ENCODE measurements around the gene RASGRF2. TPM values are rescaled to one million over a fixed set of nuclear protein-coding genes. Genes with fewer than 3 reads are reported as not detected.

RASGRF2 gene
- total and polyA plus RNA-seq, 9 of the 15 experiments (the other 6 are each of a cell fraction or from before 2014, with no cell fraction given) = 0.01 to 0.22 (median 0.08) TPM; not detected in 2

DNA sequence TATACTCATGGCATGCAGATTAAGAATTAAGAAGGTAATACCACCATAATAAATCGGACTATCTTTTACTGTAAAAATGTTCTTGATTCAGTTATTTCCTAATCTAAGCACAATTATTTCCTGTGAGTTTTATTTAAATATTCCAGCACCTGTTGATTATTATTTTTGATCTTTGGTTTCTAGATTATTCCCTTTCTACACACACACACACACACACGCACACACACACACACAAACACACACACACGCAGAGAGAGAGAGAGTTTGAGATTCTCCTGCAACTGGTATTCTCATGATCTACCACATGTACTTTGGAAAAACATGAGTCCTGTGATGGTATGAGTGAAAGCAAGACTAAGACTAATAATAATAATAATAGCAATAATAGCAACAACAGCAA, 256.0 kb downstream of the RASGRF2 start (continued):
- TF ChIP-seq, protein P1, sequence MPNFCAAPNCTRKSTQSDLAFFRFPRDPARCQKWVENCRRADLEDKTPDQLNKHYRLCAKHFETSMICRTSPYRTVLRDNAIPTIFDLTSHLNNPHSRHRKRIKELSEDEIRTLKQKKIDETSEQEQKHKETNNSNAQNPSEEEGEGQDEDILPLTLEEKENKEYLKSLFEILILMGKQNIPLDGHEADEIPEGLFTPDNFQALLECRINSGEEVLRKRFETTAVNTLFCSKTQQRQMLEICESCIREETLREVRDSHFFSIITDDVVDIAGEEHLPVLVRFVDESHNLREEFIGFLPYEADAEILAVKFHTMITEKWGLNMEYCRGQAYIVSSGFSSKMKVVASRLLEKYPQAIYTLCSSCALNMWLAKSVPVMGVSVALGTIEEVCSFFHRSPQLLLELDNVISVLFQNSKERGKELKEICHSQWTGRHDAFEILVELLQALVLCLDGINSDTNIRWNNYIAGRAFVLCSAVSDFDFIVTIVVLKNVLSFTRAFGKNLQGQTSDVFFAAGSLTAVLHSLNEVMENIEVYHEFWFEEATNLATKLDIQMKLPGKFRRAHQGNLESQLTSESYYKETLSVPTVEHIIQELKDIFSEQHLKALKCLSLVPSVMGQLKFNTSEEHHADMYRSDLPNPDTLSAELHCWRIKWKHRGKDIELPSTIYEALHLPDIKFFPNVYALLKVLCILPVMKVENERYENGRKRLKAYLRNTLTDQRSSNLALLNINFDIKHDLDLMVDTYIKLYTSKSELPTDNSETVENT (CRISPR knock-in tag; IDR thresholded peaks at IDR 0.05) = no peak
- TF ChIP-seq, protein P2, sequence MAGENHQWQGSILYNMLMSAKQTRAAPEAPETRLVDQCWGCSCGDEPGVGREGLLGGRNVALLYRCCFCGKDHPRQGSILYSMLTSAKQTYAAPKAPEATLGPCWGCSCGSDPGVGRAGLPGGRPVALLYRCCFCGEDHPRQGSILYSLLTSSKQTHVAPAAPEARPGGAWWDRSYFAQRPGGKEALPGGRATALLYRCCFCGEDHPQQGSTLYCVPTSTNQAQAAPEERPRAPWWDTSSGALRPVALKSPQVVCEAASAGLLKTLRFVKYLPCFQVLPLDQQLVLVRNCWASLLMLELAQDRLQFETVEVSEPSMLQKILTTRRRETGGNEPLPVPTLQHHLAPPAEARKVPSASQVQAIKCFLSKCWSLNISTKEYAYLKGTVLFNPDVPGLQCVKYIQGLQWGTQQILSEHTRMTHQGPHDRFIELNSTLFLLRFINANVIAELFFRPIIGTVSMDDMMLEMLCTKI (IDR thresholded peaks at IDR 0.05; ENCODE audit: partially characterized antibody) = no peak
- TF ChIP-seq NCOA6 (IDR thresholded peaks at IDR 0.05) (no peak), HDAC8 (tag; IDR thresholded peaks at IDR 0.05) (no peak), BRD9 (IDR thresholded peaks at IDR 0.05; ENCODE audit: low read depth, partially characterized antibody) (no peak), ZNF175 (CRISPR knock-in tag; IDR thresholded peaks at IDR 0.05; ENCODE audit: low read depth) (no peak), SMAD1 (IDR thresholded peaks at IDR 0.05; ENCODE audit: low read depth, low read length, partially characterized antibody) (no peak)
- TF ChIP-seq, protein P3, sequence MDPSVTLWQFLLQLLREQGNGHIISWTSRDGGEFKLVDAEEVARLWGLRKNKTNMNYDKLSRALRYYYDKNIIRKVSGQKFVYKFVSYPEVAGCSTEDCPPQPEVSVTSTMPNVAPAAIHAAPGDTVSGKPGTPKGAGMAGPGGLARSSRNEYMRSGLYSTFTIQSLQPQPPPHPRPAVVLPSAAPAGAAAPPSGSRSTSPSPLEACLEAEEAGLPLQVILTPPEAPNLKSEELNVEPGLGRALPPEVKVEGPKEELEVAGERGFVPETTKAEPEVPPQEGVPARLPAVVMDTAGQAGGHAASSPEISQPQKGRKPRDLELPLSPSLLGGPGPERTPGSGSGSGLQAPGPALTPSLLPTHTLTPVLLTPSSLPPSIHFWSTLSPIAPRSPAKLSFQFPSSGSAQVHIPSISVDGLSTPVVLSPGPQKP (CRISPR knock-in tag; IDR thresholded peaks at IDR 0.05) = no peak
- TF ChIP-seq, protein P4, sequence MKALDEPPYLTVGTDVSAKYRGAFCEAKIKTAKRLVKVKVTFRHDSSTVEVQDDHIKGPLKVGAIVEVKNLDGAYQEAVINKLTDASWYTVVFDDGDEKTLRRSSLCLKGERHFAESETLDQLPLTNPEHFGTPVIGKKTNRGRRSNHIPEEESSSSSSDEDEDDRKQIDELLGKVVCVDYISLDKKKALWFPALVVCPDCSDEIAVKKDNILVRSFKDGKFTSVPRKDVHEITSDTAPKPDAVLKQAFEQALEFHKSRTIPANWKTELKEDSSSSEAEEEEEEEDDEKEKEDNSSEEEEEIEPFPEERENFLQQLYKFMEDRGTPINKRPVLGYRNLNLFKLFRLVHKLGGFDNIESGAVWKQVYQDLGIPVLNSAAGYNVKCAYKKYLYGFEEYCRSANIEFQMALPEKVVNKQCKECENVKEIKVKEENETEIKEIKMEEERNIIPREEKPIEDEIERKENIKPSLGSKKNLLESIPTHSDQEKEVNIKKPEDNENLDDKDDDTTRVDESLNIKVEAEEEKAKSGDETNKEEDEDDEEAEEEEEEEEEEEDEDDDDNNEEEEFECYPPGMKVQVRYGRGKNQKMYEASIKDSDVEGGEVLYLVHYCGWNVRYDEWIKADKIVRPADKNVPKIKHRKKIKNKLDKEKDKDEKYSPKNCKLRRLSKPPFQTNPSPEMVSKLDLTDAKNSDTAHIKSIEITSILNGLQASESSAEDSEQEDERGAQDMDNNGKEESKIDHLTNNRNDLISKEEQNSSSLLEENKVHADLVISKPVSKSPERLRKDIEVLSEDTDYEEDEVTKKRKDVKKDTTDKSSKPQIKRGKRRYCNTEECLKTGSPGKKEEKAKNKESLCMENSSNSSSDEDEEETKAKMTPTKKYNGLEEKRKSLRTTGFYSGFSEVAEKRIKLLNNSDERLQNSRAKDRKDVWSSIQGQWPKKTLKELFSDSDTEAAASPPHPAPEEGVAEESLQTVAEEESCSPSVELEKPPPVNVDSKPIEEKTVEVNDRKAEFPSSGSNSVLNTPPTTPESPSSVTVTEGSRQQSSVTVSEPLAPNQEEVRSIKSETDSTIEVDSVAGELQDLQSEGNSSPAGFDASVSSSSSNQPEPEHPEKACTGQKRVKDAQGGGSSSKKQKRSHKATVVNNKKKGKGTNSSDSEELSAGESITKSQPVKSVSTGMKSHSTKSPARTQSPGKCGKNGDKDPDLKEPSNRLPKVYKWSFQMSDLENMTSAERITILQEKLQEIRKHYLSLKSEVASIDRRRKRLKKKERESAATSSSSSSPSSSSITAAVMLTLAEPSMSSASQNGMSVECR (CRISPR knock-in tag; IDR thresholded peaks at IDR 0.05) = no peak
- TF ChIP-seq, protein P5, sequence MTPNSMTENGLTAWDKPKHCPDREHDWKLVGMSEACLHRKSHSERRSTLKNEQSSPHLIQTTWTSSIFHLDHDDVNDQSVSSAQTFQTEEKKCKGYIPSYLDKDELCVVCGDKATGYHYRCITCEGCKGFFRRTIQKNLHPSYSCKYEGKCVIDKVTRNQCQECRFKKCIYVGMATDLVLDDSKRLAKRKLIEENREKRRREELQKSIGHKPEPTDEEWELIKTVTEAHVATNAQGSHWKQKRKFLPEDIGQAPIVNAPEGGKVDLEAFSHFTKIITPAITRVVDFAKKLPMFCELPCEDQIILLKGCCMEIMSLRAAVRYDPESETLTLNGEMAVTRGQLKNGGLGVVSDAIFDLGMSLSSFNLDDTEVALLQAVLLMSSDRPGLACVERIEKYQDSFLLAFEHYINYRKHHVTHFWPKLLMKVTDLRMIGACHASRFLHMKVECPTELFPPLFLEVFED (CRISPR knock-in tag; conservative IDR thresholded peaks at IDR 0.05) = no peak

Measured in K562 (cell line).